Bronchus fibroblast of lung (primary cell): ENCODE results near the gene TMEM25. TPM values are rescaled to one million over a fixed set of nuclear protein-coding genes. Genes with fewer than 3 reads are reported as not detected.

Experiments
- total RNA-seq: library from RNA; depleted of rRNA; stranded (reverse); fragments of >200 nt; gene quantifications from 2 replicates; pipeline ENCODE4 v1.2.3, GENCODE V29; 2015

TMEM25 gene
- total RNA-seq, result 21.4 and 23.0 TPM in 2 replicates

DNA sequence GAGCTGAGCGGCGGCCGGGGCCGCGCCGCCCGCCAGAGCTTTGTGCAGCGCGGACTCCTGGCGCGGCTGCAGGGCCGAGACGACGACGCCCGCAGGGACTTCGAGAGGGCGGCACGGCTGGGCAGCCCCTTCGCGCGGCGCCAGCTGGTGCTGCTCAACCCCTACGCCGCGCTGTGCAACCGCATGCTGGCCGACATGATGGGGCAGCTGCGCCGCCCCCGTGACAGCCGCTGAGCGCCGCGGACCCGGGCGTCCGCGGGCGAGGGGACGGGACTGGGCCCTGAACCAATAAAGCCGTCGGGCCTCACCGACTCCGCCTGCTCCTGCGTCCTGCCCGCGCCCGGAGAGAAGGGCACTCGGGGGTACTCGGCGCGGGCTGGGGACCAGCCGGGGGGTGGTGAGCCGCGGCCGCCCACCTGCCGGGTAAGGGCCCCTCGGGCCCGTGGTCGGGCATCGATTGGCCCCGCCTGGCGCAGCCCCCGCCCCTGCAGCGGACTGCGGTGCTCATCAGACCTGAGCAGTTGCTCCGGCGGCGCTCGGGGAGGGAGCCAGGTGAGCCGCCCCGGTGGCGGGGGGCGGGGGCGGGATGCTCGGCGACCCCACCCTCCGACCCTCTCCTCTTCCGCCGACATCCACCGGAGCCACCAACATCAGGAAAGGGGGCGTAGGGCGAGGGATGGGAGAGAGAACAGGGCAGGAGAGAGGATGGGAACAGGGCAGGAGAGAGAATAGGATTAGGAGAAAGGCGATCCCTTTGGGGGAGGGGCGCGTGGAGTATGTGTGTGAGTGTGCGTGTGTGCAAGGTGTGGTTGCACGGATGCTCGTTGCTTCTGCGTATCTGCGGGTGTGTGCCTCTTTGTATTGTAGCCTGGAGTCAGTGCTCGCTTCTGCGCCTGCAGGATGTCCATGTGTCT lies at the start of gene TMEM25:
Gene TMEM25 (plus strand): TSS at position 510 of the 914 bp plus-strand sequence. CDS start 610 bp downstream, outside the sequence.

DNA sequence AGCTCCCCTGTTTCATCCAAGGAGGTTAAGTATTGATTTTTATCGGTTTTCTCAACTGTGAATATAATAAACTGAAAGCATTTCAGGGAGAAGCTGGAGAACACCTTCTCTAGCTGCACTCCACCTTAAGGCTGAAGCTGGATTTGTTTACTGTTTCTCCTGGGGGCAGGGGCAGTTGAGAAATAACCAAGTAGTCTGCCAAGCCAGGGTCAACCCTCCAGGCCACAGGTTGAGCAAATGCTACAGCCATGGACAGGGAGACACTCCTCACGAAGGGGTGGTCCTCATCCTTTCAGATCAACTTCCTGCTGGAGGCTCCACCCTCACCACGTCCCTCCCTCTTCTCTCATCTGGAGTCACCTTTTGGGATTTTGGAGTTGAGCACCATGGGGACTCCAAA lies 3.9 kb upstream of the TMEM25 start, which contains the start of gene TTC36:
Gene TTC36 (plus strand): TSS at position 366 of the 400 bp plus-strand sequence. CDS start 21 bp downstream, at position 387.

GRCh38 chr11:118572061-118572980 lies 41.3 kb downstream of the TMEM25 start, which contains the start of gene ARCN1:
Gene ARCN1 (plus strand): TSS chr11:118572409. CDS start chr11:118572548, 139 bp downstream.

Other genes with a start within 250 kb of the TMEM25 start
- not detected in 2 replicates for gene CD3E, start 226.5 kb upstream of the TMEM25 start, total RNA-seq
- not detected in 2 replicates for gene CD3D, start 188.5 kb upstream of the TMEM25 start, total RNA-seq
- gene CD3G, start 186.8 kb upstream of the TMEM25 start, total RNA-seq, result not detected in 2 replicates
- gene UBE4A, start 171.6 kb upstream of the TMEM25 start, total RNA-seq, result 31.7 and 33.5 TPM in 2 replicates
- 56.2 and 62.9 TPM in 2 replicates for gene ATP5MG, start 129.6 kb upstream of the TMEM25 start, total RNA-seq
- 10.1 and 13.6 TPM in 2 replicates for gene KMT2A, start 94.7 kb upstream of the TMEM25 start, total RNA-seq
- 1.0 TPM in 1 of 2 replicates, not detected in the other for gene TTC36, start 3.7 kb upstream of the TMEM25 start, total RNA-seq
- 28.1 and 29.3 TPM in 2 replicates for gene IFT46, start 34.7 kb downstream of the TMEM25 start, total RNA-seq
- gene ARCN1, start 41.2 kb downstream of the TMEM25 start, total RNA-seq, result 130 and 141 TPM in 2 replicates
- gene PHLDB1, start 76.4 kb downstream of the TMEM25 start, total RNA-seq, result 51.1 and 51.8 TPM in 2 replicates
- not detected in 2 replicates for gene TREH, start 148.5 kb downstream of the TMEM25 start, total RNA-seq